Inflammatory macrophage treated with lipopolysaccharide for 1 hour (primary cell): Measurements from ENCODE around the gene CDK5RAP3.
"Not testable (repeated sequence)": the region's sequence is repeated elsewhere in the genome, so short reads cannot be mapped to it uniquely, and the experiment has no call there.

Experiments used
- DNase-seq, 2 donors: peaks; one replicate each; pipeline ENCODE4 v3.0.0-alpha.2; 2020 to 2022

The CDK5RAP3 gene

GRCh38 chr17:47980541-47980940 lies 9.6 kb downstream of the CDK5RAP3 start:
- DNase-seq: no peak

- DNase-seq: peak in 1 of 2 donors; percentile 21
Observed at GRCh38 chr17:47981462-47981861, 10.5 kb downstream of the CDK5RAP3 start.

- no peak for DNase-seq
Observed at GRCh38 chr17:47982091-47982617, 11.2 kb downstream of the CDK5RAP3 start.

DNA sequence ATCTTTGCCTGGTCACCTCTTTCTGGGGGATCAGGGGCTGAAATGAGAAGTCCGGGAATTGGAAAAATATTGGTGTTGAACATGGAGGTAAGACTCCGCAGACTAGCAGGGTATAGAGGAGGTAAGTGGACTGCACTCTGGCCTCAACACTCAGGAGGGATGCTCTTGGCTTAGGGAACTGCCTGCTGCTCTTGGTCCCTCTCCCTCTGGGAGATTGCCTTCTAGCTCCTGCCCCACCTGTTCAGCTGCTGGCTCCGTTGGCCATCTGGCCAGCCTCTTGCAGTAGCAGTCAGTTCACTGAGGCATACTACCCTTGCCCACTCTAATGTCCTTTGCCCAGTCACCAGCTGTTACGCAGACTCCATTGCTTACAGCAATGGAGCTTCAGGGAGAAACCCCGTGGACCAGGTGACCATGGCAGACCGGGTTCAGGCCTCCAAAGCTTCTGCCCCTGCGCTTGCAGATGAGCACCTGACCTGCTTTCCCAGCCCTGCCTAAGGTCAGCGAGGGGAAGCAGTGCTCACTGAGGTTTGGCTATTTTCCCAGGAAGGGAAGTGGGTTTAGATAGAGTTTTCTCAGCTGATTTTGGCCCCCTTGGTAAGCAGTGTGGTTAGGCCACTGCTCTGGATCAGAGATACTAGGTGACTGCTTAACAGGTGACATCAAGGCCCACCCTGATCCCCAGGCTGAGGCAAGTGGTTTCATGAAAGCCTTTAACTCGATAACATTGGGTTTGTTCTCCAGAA lies 11.9 kb downstream of the CDK5RAP3 start:
- DNase-seq: peak in 1 of 2 donors; percentile 46

GRCh38 chr17:47983492-47984223 lies 12.7 kb downstream of the CDK5RAP3 start:
- peak; percentile 36 to 69 for DNase-seq

- DNase-seq: no peak
Observed at GRCh38 chr17:47986520-47986919, 15.6 kb downstream of the CDK5RAP3 start.

DNA sequence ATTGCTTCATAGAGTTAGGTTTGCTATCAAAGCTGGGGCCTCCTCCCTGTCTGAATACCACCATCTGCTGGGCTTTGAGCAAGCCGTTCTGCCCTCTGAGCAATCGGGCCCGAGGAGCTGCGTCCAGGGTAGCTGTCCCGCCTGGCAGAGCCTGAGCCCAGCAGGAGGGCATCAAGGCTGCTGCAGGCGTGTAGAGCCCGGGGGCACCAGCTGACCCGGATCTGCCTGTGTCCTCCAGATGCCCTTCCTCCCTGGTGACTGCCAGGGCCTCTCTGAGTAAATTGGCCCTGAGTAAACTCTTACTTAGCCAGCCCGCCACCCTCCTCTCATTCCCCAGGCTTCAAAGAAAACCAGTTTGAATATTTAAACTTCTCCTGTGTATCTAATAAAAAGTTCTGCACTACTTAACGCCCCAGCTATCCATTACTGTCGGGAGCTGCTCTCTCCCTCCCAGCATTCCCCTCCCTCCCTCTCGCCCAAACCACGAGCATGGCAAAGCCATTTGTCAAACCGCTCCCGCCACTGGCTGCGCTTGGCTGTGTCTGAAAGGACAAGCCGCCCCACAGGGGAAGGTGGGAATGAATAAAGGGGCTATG lies 16.4 kb downstream of the CDK5RAP3 start:
- DNase-seq: no peak

- DNase-seq: not testable (repeated sequence)
Observed at GRCh38 chr17:47988445-47988844, 17.5 kb downstream of the CDK5RAP3 start.

DNA sequence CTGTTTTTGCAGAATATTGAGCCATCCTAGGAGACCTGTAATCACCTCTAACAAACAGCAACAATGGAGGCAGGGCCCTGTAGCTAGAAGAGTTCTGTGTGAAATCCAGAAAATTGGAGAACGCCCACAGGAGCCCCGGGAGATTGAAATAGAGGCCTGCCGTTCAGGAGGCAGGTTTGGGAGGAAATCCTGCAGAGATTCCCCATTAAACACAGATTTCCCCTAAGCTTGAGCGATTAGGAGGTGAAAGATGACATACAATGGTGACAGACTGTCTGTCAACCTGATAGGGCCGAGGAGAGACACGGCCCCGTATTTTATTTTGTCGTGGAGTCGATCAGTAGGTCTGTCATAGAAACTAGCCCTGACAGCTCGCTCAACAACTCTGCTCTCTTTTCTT lies 18.2 kb downstream of the CDK5RAP3 start:
- no peak for DNase-seq

DNA sequence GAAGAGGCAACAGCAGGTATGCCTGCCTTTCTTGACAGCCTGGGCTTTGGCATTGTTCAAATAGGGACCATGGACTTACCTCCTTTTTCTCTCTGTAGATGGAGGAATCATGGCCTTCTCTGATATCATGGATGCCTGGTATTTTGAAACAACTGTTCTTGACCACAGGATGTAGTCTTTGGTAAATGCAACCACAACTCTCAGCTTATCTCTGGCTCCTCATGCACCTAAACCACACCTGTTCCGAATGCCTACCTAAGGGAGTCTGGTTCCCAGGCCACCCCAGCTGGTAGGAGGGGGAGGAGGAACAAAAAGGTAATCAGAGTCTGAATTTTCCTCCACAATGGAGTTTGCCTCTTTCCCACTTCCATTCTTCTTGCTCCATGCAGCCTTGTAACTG lies 18.8 kb downstream of the CDK5RAP3 start:
- DNase-seq: no peak

DNA sequence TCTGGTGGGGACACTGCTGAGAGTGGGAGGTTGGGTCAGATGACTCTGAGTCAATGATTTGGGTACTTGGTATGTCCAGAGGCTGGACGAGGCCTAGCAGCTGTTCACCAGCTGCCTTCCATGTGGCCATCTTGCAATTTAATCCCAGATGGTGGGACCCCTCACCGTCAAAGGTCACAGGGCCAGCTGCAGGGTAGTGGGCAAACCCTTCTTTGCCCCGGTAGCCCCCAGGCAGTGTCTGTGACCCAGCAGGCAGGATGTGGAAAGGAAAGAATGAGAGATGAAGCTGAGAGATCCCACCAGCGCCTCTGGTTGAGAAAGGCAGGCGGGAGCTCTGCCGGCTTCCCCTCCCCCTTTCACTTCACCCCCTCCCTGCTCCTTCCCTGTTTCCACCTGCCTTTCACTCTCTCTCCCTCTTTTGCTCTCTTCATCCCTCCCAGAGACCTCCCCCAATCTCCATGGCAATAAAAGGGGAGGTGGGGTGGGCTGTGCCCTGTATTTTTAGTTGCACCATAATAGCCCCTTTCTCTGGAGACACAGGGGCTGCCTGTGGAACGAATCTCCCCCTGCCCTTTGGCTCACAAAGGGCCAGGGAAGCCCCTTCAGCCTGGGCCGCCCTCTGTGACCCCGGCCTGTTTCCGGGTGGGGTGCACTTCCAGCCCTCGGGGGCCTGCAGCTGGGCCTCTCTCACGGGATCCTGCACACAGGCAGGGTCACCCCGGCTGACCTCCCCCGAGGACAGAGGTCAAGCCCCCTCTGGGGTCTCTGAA lies 20.2 kb downstream of the CDK5RAP3 start:
- DNase-seq: peak; percentile 23 to 42

DNA sequence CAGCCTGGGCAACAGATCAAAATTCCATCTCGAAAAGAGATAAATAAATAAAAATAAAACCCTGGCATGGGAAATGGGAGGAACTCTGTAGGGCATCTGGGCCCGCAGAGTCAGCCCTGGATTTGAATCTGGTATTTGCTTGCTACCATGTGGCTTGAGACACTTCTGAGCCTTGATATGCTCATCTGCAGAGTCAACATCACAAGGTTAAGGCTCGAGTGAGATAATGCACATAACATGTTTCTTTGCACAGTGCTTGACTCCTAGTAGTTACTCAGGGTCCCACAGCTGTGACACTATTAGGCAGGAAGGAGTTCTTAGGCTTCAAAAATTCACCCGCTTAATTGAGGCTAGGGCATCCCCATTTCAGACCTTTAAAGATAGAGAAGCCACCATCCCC lies 21.3 kb downstream of the CDK5RAP3 start:
- peak in 1 of 2 donors; percentile 44 for DNase-seq

DNA sequence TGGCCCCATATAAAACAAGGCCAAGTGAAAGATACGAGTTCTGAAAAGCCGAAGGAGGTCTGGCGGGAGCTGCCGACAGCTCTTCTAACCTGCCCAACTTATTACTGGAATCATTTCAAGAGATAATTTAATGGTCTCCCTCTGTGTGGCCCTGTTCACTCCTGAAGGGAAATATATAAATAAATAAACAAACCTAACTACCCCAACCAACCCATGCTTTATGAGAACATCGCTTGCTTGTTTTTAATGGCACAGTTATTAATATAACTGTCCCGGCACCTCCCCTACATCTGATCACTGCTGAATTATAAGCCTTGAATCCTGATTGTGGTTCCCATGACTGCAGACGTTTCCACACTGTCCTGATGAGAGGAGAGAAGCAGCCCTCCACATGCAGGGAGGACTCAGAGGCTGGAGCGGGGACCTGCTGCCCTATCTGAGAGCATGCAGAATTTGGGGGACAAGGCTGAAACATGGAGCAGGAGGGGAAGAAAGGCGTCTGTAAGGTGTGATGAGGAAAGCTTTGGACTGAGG lies 22.2 kb downstream of the CDK5RAP3 start:
- DNase-seq: no peak

DNA sequence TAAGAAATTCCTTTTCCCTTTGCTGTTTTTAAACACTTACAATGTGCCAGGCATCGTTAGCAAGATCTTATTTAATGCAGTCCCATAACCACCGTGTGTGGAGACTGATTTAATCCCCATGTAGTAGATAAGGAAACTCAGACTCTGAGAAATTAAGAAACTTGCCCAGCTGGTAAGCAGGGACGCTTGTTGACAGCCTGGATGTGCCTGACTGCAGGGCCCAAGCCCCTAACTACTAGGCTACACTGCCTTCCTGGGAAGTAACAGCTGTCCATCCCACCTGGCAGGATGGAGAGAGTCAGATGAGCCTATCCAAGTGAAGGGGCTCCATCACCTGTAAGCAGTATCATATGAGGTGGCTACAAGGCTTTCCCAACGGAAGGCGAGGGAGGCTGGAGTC lies 23.1 kb downstream of the CDK5RAP3 start:
- no peak for DNase-seq

DNA sequence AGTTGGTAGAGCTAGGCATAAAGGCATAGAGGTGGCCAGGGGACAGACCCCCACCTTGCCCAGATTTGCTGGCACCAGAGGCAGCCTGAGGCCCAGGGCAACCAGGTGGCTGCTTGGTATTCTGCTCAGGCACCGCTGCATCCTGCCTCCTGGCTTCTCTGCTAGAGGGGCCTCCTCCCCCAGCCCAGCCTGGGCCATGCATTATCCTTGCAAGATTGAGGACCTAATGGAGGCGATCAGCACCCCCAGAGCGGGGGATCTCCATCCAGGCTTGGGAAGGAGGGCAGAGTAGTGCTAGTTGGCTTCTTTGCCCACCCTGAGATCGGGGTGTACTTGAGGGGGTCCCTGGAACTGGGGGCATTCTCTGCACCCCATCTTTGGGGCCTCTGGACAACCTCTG lies 23.8 kb downstream of the CDK5RAP3 start:
- no peak for DNase-seq

DNA sequence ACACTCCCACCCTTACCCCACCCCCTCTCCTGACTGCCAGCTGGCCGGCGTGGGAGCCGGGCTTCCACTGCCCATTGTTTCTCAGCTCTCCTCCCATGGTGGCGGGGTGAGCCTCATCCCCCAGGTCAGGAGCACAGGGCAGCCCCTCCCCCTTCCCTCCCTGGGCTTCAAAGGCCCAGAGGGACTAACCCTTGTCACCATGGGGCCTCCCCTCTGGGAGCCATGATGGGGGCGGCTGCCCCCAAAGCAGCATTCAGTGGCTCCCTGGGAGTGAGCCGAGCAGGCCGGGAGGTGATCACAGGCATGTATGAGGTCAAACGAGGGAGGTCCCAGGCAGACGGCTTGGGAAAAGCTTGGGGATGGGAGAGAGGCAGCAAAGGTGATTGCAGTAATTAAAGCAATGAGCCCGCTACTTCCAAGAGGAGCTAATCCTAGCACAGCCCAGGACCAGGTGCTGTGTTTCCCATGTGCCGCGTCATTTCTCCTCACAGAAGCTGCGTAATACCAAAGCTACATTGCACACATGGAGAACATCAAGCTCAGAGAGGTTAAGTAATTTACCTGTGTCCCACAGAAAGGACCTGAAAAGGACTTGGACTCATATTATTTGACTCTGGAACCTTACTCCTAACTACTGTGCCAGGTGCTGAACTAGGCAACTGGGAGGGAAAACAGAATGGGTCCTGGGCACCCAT lies 24.5 kb downstream of the CDK5RAP3 start:
- no peak for DNase-seq

GRCh38 chr17:47996201-47996600 lies 25.3 kb downstream of the CDK5RAP3 start:
- DNase-seq: no peak

DNA sequence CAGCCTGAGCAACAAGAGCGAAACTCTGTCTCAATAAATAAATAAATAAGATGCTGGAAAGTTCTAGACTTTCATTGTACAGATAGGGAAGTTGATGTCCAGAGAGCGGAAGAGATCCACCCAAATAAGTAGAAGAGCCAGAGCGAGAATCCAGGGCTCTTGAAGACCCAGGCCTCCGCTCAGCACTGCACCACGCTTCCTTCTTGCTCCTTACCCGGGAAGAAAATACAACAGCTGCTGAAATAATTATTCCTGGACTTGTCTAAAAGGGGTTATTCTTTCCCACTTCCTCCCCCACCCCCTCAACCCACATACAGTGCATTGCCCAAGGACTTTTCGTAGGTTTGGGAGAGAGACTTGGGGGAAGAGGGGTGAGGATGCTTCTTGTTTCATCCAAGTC lies 26.7 kb downstream of the CDK5RAP3 start:
- peak; percentile 65 to 73 for DNase-seq

DNA sequence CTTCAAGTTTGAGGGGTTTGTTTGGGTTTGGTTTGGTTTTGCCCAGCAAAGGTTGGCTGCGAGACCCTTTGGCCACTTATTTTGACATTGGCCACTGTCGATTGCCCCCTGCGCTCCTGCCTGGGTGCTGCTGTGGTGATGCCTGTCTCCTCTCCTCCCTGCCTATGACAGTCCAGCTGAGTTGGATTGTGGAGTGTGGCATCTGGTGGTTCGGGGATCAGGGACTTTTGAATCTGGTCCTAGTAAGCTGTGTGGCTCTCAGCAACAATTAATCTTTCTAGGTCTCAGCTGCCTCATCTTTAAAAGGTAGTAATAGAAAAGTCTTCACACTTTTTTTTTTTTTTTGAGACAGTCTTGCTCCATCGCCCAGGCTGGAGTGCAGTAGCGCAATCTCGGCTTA lies 27.1 kb downstream of the CDK5RAP3 start:
- no peak for DNase-seq

- peak in 1 of 2 donors; percentile 91 for DNase-seq
Observed at GRCh38 chr17:47999582-47999981, 28.7 kb downstream of the CDK5RAP3 start.

DNA sequence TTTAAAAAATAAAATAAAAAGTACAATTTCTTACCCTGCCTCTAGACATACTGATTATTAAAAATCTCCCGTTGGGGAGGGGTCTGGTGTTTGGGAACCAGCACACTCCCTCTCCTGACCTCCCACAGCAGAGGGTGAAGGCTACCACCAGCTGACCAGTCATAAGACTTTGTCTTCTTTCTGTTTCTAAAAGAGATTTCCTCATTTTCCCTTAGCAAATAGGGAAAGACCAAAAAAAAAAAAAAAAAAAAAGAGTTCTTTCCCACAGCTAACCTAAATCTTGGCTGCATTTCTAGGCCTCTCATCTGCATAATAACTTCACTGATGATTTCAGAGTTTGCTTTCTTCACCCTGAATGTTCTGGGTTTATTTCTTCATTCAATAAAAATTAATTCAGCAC lies 30.3 kb downstream of the CDK5RAP3 start:
- peak; percentile 72 to 92 for DNase-seq

GRCh38 chr17:48001657-48002056 lies 30.7 kb downstream of the CDK5RAP3 start:
- DNase-seq: not testable (repeated sequence)
